DMS79 (cell line): ENCODE measurements around the gene S100A16.
"Not testable (repeated sequence)": the region's sequence is repeated elsewhere in the genome, so short reads cannot be mapped to it uniquely, and the experiment has no call there.

Source experiments
- DNase-seq: peaks from one replicate; lab custom pipeline; 2025; lab: John Stamatoyannopoulos, UW

Gene S100A16

GRCh38 chr1:153612755-153613331, at the start of gene S100A16:
TSS of gene S100A16 (minus strand) at chr1:153613137. CDS start at chr1:153608151, 4,986 bp downstream.
- DNase-seq: no peak

GRCh38 chr1:153662269-153662668, 49.3 kb upstream of the S100A16 start:
- DNase-seq: no peak

GRCh38 chr1:153661111-153661708, 48.3 kb upstream of the S100A16 start:
- no peak for DNase-seq

- DNase-seq: no peak
Measured at GRCh38 chr1:153659656-153660055, 46.7 kb upstream of the S100A16 start.

- no peak for DNase-seq
Measured at GRCh38 chr1:153659175-153659534, 46.2 kb upstream of the S100A16 start.

- DNase-seq: peak; percentile 71
Measured at GRCh38 chr1:153658400-153659174, 45.6 kb upstream of the S100A16 start, which contains the start of gene SNAPIN. TSS of gene SNAPIN (plus strand) at chr1:153658703. CDS start at chr1:153658744, 41 bp downstream.

GRCh38 chr1:153655333-153655732, 42.4 kb upstream of the S100A16 start:
- no peak for DNase-seq

- no peak for DNase-seq
Measured at GRCh38 chr1:153652805-153653500, 40.0 kb upstream of the S100A16 start.

- DNase-seq: no peak
Measured at GRCh38 chr1:153651771-153652170, 38.8 kb upstream of the S100A16 start.

- no peak for DNase-seq
Measured at GRCh38 chr1:153649863-153650235, 36.9 kb upstream of the S100A16 start.

- DNase-seq: no peak
Measured at GRCh38 chr1:153649137-153649862, 36.4 kb upstream of the S100A16 start.

GRCh38 chr1:153648000-153648643, 35.2 kb upstream of the S100A16 start:
- DNase-seq: no peak

- DNase-seq: no peak
Measured at GRCh38 chr1:153647346-153647714, 34.4 kb upstream of the S100A16 start.

- DNase-seq: no peak
Measured at GRCh38 chr1:153646672-153647345, 33.9 kb upstream of the S100A16 start.

- no peak for DNase-seq
Measured at GRCh38 chr1:153643816-153644215, 30.9 kb upstream of the S100A16 start.

GRCh38 chr1:153643100-153643499, 30.2 kb upstream of the S100A16 start:
- no peak for DNase-seq

- no peak for DNase-seq
Measured at GRCh38 chr1:153642161-153642560, 29.2 kb upstream of the S100A16 start.

GRCh38 chr1:153640861-153641260, 27.9 kb upstream of the S100A16 start:
- no peak for DNase-seq

- not testable (repeated sequence) for DNase-seq
Measured at GRCh38 chr1:153640213-153640612, 27.3 kb upstream of the S100A16 start.

- no peak for DNase-seq
Measured at GRCh38 chr1:153639280-153639679, 26.3 kb upstream of the S100A16 start.

GRCh38 chr1:153638261-153638660, 25.3 kb upstream of the S100A16 start:
- no peak for DNase-seq
